HG02938 (cell line): ENCODE measurements around the gene SKP1.

Experiments
- ATAC-seq: cut with Tn5 transposase; IDR thresholded peaks from one replicate; pipeline ENCODE4 v1.9.1; 2021; ENCODE audit warnings: mild to moderate bottlenecking, moderate library complexity; ENCODE audit not compliant: unreplicated experiment

SKP1 gene

DNA sequence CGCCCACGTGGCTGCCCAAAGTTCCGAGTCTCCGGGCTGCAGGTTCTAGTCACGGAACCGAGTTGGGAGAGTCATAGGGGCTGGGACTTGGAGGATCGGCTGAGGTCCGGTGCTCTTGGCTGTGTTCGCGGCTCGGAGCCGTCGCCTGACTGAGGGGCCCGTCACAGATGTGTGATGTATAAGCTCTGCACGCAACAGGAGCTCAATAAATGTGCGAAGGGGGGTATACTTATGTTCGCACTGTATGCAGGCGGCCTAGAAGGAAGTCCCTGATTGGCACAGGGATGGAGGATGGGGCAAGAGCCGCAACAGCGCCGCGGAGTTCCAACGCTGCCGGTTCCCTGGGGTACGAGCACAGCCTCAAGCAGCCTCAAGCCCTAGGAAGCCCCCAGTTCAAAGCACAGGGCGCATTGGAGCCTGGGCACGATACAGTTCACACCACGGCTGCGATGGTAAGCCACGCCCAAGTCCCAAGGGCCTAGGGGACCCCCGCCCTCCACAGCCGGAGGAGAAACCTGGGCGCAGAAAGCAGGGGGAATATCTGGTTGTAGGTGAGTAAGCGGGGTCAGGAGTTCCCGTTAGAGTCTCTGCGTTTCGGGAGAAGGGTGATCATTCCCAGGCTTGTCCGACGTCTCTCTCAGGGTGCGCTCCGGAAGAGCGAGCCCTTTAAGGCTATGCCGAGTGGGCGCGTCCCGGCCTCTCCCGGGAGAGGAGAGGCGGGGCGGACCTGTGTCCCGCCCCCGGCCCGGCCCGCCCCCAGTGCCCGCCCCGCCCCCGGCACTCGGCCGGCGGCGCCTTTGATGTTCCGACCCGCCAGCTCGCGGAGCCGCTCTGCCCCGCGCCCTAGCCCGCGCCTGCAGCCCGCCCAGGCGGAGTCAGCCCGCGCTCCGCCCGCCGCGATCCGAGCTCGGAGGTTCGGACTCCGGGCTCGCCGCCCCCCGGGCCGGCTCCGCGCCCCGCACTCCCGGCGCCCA lies 62.6 kb downstream of the SKP1 start, which contains the start of gene TCF7:
TCF7 (plus strand) TSS at position 780 of the 974 bp plus-strand sequence. CDS start 226 bp downstream, outside the sequence.
- peak; percentile 59 for ATAC-seq

- ATAC-seq = no peak
Measured at GRCh38 chr5:134113363-134113889, 63.3 kb downstream of the SKP1 start.

GRCh38 chr5:134112726-134113362 lies 63.9 kb downstream of the SKP1 start:
- no peak for ATAC-seq

DNA sequence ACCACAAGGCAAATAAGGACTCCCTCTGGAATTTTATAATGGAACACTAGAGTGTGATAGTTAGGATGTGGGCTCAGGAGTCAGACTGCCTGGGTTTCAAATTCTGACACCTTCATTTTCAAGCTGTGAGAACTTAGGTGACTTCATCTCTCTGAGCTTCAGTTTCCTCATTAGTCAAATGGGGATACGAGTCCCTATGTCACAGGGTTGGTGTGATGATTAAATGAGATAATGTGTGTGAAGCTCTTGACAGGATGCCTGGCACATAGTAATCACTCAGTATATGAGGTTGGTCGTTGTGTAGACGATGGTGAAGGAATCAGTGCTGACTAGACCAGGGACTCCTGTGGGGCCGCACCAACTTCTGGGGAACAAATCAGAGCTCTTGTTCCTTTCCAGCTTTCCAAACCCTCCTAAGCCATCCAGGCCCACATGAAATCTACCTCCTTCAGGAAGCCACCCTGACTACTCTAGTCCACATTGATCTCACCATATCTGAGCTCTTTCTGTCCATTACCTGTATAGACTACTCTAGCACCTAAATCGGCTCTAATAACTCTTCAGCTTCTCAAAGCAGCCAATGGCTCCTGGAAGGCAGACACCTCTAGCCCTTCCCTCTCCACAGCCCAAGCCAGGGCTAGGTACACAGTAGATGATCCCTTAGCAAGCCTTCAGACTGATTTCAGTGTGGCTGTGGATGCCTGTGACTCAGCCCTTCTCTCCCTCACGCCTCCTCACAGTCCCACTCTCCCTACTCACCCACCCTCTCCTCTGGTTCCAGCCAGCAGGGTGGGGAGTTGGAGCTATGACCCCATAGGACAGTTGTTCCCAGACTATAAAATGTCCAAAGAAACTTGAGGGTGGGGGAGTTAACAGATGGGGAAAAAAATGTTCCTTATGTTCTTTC lies 64.8 kb downstream of the SKP1 start:
- no peak for ATAC-seq

DNA sequence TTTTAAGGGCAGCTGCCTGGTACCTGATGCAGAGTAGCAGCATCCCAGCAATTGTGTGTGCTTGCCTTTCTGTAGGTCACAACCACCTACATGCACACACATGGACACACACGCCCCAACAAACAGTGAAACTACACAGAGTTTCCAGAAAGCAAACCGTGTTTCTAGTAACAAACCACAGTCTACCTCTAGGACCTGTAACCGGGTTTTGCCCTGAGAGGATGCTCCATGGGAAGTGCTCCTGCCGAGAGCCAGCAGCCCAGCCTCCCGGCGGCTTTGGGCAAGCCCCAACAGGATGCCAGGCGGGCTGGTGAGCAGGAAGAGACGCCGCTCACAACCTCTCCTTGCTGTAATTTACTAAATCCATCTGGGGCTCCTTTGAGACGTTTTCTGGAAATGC lies 66.4 kb downstream of the SKP1 start:
- ATAC-seq = no peak

DNA sequence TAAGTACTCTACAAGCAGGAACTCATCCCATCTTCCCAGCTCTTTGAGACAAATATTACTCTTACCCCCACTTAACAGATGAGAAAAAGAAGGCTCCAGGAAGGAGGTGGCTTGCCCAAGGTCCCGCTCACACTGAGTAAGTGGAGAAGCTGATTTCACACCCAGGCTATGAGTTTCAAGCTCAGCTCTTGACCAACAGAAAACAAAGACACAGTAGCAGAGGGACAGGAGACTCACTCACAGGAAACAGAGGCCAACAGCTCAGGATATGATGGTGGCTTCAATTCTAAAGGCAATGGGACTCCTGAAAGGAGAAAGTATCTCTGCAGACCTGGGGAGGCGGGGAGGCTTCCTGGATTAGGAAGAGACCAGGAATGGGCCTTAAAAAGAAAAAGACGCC lies 69.0 kb downstream of the SKP1 start:
- ATAC-seq = no peak

DNA sequence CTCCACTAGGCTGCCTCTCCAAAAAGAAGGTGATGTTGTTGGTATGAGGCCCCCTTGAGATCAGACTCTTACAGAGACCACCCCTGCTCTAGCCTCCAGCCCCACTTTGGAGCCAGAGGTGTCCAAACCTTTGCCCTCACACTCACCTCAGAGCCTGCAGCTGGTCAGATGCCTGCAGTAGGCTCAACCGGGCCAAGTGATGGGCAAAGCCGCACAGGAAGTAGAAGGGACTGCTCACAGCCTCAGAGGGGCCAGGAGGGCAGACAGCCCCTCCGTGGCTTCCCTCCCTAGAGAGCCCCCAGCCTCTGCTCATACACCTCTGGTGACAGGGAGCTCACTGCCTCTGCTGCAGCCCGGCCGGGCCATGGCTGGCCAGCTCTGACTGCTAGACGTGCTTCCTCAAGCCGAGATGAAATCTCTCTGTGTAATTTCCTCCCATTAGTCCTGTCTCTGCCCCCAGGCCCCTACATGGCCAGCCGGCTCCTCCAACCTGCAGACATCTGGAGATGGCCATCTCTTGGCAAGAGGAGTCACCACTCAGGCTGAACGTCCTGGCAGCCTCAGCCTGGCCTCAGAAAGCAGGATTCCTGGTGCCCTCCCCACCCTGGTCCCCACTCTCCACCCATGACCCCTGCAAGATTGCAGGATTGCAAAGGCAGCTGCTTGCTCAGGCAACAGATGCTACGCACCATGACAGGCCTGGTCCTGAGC lies 69.6 kb downstream of the SKP1 start:
- ATAC-seq = no peak

DNA sequence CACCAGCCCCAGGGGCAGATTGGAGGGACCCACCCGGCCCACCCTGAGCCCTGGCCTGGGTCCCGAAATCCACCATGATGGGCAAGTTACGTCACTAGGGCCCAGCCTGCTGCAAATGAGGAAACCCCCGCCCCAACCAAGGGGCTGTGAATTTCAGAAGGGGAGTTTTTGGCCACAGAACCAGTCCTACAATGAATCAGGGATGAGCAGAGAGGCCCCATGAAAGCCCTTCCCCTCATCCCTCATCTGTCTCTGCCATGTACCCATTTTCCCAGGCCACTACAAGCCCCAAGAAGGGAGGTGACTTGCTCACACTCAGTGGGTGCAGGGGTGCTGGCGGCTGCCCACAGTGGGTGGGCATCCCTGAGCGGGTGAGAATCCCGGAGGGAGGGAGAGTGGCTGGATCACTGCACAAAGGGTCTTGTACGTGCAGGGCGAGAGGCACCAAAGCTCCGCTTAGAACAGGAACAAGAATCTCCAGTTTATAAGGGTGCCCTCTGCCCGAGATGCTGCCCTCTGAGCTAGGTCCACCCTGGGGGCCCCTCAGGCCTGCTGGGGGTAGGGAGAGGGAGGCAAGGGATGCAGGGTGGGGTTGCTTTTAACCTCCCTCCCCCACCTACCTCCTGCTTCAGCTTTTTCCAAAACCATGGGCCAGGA lies 72.6 kb downstream of the SKP1 start:
- no peak for ATAC-seq

GRCh38 chr5:134103397-134103796 lies 73.4 kb downstream of the SKP1 start:
- ATAC-seq = no peak

DNA sequence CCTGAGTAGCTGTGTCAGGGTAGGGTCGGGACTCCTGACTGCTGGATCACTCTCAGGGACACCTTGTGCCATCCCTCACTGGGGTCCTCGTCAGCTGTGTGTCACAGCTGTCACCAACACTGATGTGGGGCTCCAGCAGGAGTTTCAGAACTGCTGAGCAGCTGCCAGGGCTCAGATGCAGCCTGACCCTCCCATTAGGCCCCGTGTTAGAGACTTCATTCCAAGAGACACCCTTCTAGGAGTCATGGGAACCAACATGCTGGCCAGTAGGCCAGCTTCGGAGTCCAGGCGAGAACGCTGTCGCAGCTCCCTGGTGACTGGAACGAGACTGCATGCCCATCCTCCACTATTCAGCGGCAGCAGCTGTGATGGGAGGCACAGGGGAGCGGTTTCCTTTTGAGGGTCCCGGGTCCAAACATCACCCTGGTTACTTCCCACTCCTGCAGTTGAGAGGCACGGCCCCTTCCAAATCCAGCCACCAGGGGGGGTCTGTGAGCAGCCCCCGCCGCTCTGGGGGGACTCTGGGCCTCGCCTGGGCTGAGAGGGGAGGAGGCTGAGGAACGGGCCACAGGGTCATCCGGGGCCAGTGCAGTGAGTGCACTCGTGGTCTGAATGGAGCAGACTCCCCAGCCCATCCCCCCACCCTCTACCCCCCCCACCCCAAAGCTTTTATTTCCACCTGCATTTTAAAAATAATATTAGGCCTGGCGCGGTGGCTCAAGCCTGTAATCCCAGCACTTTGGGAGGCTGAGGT lies 74.9 kb downstream of the SKP1 start:
- ATAC-seq = no peak

DNA sequence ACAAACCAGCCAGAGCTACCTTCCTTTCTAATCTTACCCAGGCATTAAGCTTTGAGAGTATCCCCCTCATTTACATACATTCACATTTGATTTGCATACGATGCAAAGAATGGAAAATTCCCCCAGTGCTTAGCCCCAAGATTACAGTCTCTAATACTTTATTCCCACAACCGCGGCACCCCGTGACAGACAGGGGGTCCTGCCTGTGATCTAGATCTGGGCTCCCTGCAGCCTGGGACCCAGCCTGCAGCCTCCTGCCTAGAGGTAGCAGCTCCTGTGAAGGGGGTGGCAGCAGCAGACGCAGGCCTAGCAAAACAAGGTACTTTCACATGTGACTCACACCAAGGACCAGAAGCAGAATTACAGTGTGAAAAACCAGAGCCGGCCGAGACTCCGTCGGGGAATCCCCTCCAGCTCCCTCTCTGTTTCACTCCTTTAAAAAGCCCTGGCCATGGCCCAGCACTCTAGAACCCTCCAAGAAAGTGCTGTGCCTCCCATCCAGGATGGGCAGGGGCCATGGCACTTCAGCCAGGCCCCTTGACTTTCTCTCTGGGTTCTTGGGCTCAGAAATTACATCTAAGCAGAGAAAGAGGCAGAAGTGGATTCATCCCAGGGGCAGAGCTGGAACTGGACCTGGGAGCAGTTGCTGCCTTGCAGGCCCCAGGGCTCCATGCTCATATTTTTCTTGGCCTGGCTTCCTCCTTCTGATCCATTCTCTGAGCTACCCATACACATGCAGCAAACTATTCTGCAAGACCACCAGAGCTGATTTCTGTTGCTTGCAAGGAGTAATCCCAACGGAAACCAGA lies 76.3 kb downstream of the SKP1 start:
- ATAC-seq = peak; percentile 89

DNA sequence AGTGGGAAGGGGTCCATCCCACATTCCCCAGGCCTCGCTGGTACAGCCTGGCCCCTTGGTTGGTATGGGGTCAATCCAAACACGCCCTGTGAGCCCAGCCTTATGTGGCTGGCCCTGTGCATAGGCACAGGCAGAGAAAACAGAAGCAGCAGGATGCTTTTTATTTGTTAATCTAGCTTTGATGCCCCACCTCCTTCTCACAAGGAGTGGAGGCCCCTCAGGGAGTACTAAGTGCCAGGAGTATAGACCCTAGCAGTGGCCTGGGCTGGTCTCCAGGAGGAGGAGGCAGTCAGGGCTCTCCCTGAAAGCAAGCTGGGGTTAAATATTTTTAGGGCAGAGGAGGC lies 76.8 kb downstream of the SKP1 start:
- ATAC-seq = no peak

DNA sequence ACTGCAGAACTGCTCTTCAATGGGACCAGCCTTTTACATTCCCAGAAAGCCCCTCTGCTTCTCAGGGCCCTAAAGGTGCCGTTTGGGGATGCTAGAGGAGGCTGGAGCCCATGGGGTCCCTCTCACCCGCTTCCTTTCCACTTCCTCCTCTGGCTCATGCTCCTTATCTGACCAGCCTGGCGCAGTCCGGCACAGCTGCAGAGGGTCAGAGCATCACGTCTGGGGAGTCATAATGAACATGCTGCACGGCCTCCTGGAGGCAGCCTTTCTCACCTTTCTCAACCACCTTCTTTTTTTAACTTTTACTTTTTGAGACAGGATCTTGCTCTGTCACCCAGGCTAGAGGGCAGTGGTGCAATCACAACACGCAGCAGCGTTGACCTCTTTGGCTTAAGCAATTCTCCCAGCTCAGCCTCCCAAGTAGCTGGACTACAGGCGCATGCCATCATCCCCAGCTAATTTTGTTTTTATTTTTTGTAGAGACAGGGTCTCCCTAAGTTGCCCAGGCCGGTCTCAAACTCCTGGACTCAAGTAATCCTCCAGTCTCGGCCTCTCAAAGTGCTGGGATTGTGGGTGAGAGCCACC lies 77.4 kb downstream of the SKP1 start:
- ATAC-seq = no peak
